Vagina (tissue), 2 donors: Measurements from ENCODE around the gene GOSR2. TPM values are rescaled to one million over a fixed set of nuclear protein-coding genes. Genes with fewer than 3 reads are reported as not detected.

ENCODE experiments used
- DNase-seq, 2 donors: peaks; one replicate each; pipeline ENCODE4 v3.0.0-alpha.2; 2017; ENCODE audit errors: extremely low spot score in 2 of 2
- H3K27ac ChIP-seq: fragments of 200-600 bp; sonication (generic); one replicate; pipeline ENCODE4 v1.5.1; 2019
- H3K27me3 ChIP-seq: fragments of 200-600 bp; sonication (generic); one replicate; pipeline ENCODE4 v1.5.1; 2019
- H3K36me3 ChIP-seq, 2 donors: fragments of 200-600 bp; sonication (generic); one replicate each; pipeline ENCODE4 v1.5.1; 2017 to 2019
- H3K4me1 ChIP-seq: fragments of 200-600 bp; sonication (generic); one replicate; pipeline ENCODE4 v1.5.1; 2019
- H3K4me3 ChIP-seq, 2 donors: fragments of 200-600 bp; sonication (generic); 1 replicate in 1 of 2; 2 replicates in 1 of 2; pipeline ENCODE4 v1.5.1; 2016 to 2019
- H3K9me3 ChIP-seq: fragments of 200-600 bp; sonication (generic); one replicate; pipeline ENCODE4 v1.5.1; 2019
- CTCF ChIP-seq, 3 experiments: fragments of 450-650 bp in 2 of 3; fragments of 200-600 bp in 1 of 3; sonication (generic) in 1 of 3; IDR thresholded peaks; one replicate each; pipeline ENCODE4 v1.5.1; 2017 to 2019; ENCODE audit warnings: antibody characterized with exemption in 3 of 3, mild to moderate bottlenecking in 2 of 3, moderate library complexity in 2 of 3
- POLR2A ChIP-seq, 2 donors: fragments of 450-650 bp; IDR thresholded peaks; one replicate each; pipeline ENCODE4 v1.6.1; 2017; ENCODE audit warnings: antibody characterized with exemption in 2 of 2, mild to moderate bottlenecking in 2 of 2, moderate library complexity in 2 of 2
- POLR2AphosphoS5 ChIP-seq, 2 donors: sonication (generic); formaldehyde crosslinking; IDR thresholded peaks; one replicate each; pipeline ENCODE4 v1.9.0; 2017; ENCODE audit warnings: antibody characterized with exemption in 2 of 2, mild to moderate bottlenecking in 2 of 2, low read depth in 1 of 2; ENCODE audit not compliant: insufficient read depth in 1 of 2
- intact Hi-C: fragments of 100-400 bp; cut with DNase I; formaldehyde crosslinking; loops from one replicate; pipeline ENCODE4 v1.15.1; 2023
- total RNA-seq: library from RNA; depleted of rRNA; stranded (reverse); fragments of >200 nt; gene quantifications from one replicate; pipeline ENCODE4 v1.2.3, GENCODE V29; 2016

Gene GOSR2
- total RNA-seq, 1 donor from 2014 or later: 48.1 TPM

DNA sequence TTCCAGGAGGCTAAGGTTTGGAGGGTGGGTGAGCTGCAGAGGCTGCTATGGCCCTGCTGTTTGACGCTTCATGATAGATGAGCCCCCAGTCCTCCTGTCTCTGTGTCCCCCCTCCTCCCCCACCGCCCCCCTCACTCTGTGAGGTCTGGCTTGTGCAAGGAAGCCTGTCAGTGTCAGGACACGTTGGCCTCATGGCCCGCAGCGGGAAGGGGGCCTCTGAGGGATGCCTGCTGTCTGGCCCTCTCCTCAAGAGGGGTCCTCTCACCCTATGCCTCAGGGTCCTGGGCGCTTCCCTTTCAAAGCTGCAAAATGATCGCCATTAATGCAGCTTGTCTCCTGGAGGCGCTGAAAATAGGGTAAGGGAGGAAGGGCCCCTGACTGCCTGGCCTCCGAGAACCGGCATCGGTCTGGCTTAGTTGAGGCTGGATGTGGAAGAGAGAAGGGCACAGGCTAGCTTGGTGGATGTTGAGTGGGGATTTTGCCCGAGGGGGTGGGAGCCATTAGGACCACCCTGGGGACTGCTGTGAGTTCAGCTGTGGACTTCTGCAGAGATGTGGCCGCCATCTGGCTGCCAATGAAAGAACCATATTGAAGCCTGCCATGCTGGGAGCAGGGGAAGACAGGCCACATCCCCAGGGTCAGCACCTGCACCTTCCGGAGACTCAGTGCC, 14.8 kb upstream of the GOSR2 start:
- TF ChIP-seq POLR2AphosphoS5 (IDR thresholded peaks at IDR 0.05; ENCODE audit: insufficient read depth in 1 of 2, low read depth in 1 of 2): no peak
- TF ChIP-seq CTCF (IDR thresholded peaks at IDR 0.05): no peak
- no peak for TF ChIP-seq POLR2A (IDR thresholded peaks at IDR 0.05)
- no peak overlapping the region for H3K27ac ChIP-seq
- intact Hi-C loops: no loop called here
- H3K36me3 ChIP-seq: no peaks in the 10 kb centered on the region
- no peaks in the 10 kb centered on the region for H3K9me3 ChIP-seq
- H3K27me3 ChIP-seq: no peaks in the 10 kb centered on the region
- H3K4me3 ChIP-seq: no peak overlapping the region
- H3K4me1 ChIP-seq: no peaks in the 10 kb centered on the region
- DNase-seq: no peak

DNA sequence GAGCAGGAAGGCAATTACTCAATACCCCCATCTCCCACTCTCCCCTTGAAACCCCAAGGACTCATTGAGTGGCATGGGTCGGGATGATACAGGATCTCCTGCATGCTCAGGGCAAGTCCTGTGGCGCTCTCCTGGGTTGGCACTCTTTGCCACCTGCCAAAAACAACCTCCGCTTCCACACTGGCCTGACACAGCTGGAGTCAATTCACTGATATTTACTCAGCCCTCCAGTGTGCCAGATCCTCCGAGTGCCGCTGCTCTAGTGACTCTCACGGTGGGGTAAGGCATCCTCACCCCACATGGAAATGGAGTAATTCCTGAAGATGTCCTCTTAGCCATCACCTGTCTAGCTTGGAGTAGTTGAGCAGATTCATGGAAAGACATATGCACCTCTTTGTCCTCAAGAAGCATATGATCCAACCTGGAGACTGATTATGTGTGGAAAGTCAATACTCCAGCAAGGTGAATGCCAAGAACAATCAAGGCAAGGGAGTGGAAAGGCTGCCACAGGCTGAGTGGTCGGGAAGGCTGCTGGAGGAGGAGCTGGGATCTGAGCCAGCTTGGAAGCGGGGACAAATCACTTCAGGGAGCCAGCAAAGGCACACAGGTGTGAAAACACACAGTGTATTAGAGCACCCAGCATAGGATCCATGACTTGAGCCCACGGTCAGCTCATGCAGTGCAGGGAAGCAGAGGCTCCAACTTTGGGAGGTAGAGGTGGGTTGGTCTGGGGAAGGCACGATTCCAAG, 12.6 kb upstream of the GOSR2 start:
- Histone ChIP-seq H3K4me3 (no peak overlapping the region), H3K27ac (no peak overlapping the region), H3K27me3 (no peaks in the 10 kb centered on the region), H3K36me3 (no peaks in the 10 kb centered on the region), H3K9me3 (no peaks in the 10 kb centered on the region), H3K4me1 (no peaks in the 10 kb centered on the region)
- intact Hi-C loops: no loop called here
- no peak for DNase-seq
- no peak for TF ChIP-seq CTCF (IDR thresholded peaks at IDR 0.05)
- no peak for TF ChIP-seq POLR2A (IDR thresholded peaks at IDR 0.05)

DNA sequence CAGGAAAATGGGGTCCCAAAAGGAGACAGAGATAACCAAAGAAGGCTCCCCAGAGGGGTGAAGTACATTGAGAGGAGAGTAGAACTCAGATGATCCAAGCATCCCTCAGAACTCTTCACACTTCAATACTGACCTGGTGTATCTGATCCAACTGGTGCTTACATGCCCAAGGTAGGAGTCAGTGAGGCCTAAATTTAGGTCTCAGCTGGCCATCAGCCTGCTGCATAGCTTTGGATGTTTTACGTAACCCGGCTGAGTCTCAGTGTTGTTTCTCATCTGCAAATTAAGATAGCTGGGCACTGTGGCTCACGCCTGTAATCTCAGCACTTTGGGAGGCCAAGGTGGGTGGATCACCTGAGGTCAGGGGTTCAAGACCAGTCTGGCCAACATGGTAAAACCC, 11.6 kb upstream of the GOSR2 start:
- DNase-seq: no peak
- TF ChIP-seq CTCF (IDR thresholded peaks at IDR 0.05) (no peak), POLR2AphosphoS5 (IDR thresholded peaks at IDR 0.05; ENCODE audit: insufficient read depth in 1 of 2, low read depth in 1 of 2) (no peak), POLR2A (IDR thresholded peaks at IDR 0.05) (no peak)
- Histone ChIP-seq H3K27ac (no peak overlapping the region), H3K36me3 (no peaks in the 10 kb centered on the region), H3K27me3 (no peaks in the 10 kb centered on the region), H3K4me3 (no peak overlapping the region), H3K4me1 (no peaks in the 10 kb centered on the region), H3K9me3 (no peaks in the 10 kb centered on the region)
- intact Hi-C loops: no loop called here

DNA sequence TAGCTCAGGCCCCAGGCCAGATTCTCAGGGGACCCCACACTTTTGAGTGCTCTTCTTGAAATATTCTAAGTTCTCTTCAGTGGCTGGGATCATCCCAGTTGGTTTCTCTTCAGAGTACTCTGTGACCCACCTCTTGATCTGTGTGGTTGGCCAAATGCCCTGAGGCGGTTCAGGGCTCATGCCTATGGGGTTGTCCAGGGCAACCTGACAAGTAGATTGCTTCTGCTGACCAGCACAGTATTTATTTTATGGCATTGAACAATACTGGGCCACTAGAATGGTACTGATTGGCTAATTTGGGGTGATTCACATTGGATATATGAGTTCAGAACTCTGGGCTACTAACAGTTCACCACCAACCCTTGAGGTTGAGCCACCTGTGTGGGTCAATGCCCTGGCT, 7.4 kb upstream of the GOSR2 start:
- no peaks in the 10 kb centered on the region for H3K4me1 ChIP-seq
- TF ChIP-seq CTCF (IDR thresholded peaks at IDR 0.05) (no peak), POLR2A (IDR thresholded peaks at IDR 0.05) (no peak), POLR2AphosphoS5 (IDR thresholded peaks at IDR 0.05; ENCODE audit: insufficient read depth in 1 of 2, low read depth in 1 of 2) (no peak)
- H3K4me3 ChIP-seq: no peak overlapping the region
- intact Hi-C loops: no loop called here
- H3K27me3 ChIP-seq: no peaks in the 10 kb centered on the region
- no peak overlapping the region for H3K27ac ChIP-seq
- H3K36me3 ChIP-seq: no peaks in the 10 kb centered on the region
- H3K9me3 ChIP-seq: no peaks in the 10 kb centered on the region
- no peak for DNase-seq

DNA sequence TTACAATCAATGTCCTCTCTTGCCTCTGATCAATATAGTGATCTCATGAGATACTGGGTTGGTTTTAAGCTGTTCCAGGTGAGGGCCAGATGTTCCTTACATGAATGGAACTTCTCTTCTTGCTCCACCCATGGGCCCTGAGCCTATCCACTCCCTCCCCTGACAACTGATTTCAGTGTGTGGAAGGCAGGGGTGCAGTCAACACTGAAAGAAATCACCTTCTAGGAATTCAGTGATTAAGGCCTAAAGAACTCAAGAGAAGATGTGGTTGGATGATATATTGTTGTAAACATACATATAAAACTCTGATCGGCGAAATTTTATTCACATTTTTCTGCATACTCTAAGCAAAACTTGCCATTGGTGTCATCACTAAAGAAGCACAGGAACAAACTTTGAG, 6.7 kb upstream of the GOSR2 start:
- Histone ChIP-seq H3K27ac (no peak overlapping the region), H3K9me3 (no peaks in the 10 kb centered on the region), H3K4me3 (no peak overlapping the region), H3K4me1 (no peaks in the 10 kb centered on the region), H3K36me3 (no peaks in the 10 kb centered on the region), H3K27me3 (no peaks in the 10 kb centered on the region)
- TF ChIP-seq POLR2AphosphoS5 (IDR thresholded peaks at IDR 0.05; ENCODE audit: insufficient read depth in 1 of 2, low read depth in 1 of 2) (no peak), CTCF (IDR thresholded peaks at IDR 0.05) (no peak)
- intact Hi-C loops: no loop called here
- DNase-seq: no peak
